Neuronal stem cell (in vitro differentiated cells): ENCODE measurements around the gene TRIM7.

ENCODE experiments used
- DNase-seq: peaks from one replicate; pipeline ENCODE4 v3.0.0-alpha.2; 2013; ENCODE audit warnings: low spot score
- H2AFZ ChIP-seq: one replicate; pipeline ENCODE4 v1.6.1; 2013; ENCODE audit warnings: mild to moderate bottlenecking, low read length, inconsistent platforms
- H2AK5ac ChIP-seq: 2 replicates; pipeline ENCODE4 v1.6.1; 2013; ENCODE audit warnings: low read depth, mild to moderate bottlenecking, inconsistent platforms, low read length, moderate library complexity, mixed read lengths
- H2BK120ac ChIP-seq: 2 replicates; pipeline ENCODE4 v1.6.1; 2013; ENCODE audit warnings: low read depth, mild to moderate bottlenecking, inconsistent platforms, low read length, moderate library complexity, mixed read lengths
- H2BK12ac ChIP-seq: one replicate; pipeline ENCODE4 v1.6.1; 2013; ENCODE audit warnings: low read length, inconsistent platforms
- H2BK15ac ChIP-seq: 2 replicates; pipeline ENCODE4 v1.6.1; 2013; ENCODE audit warnings: mild to moderate bottlenecking, low read length, inconsistent platforms, mixed read lengths
- H2BK5ac ChIP-seq: one replicate; pipeline ENCODE4 v1.6.1; 2013; ENCODE audit warnings: inconsistent platforms, mild to moderate bottlenecking, low read length, moderate library complexity
- H3K14ac ChIP-seq: one replicate; pipeline ENCODE4 v1.6.1; 2013; ENCODE audit warnings: low read length, inconsistent platforms
- H3K18ac ChIP-seq: 2 replicates; pipeline ENCODE4 v1.6.1; 2013; ENCODE audit warnings: low read length, inconsistent platforms
- H3K23ac ChIP-seq: 2 replicates; pipeline ENCODE4 v1.6.1; 2013; ENCODE audit warnings: low read depth, mild to moderate bottlenecking, mixed read lengths, low read length, inconsistent platforms; ENCODE audit not compliant: poor library complexity
- H3K27ac ChIP-seq: replicated peaks from 3 replicates; pipeline ENCODE4 v1.5.1; 2013; ENCODE audit warnings: low read length, inconsistent platforms
- H3K27me3 ChIP-seq, 3 experiments: 2 replicates each; pipeline ENCODE4 v1.6.1; 2013; ENCODE audit warnings: low read length in 3 of 3, mild to moderate bottlenecking in 2 of 3, inconsistent platforms in 1 of 3, low read depth in 1 of 3, mixed read lengths in 1 of 3, moderate library complexity in 1 of 3; ENCODE audit not compliant: control insufficient read depth in 3 of 3, insufficient read depth in 3 of 3
- H3K36me3 ChIP-seq, 2 donors: replicated peaks in 1 of 2; 2 replicates each; pipeline ENCODE4 v1.6.1; 2013; ENCODE audit warnings: low read length in 2 of 2; ENCODE audit not compliant: control insufficient read depth in 2 of 2, insufficient read depth in 2 of 2
- H3K4ac ChIP-seq: 2 replicates; pipeline ENCODE4 v1.6.1; 2013; ENCODE audit warnings: inconsistent platforms, mild to moderate bottlenecking, low read length, moderate library complexity
- H3K4me1 ChIP-seq, 2 donors: 1 replicate in 1 of 2; 2 replicates in 1 of 2; pipeline ENCODE4 v1.6.1; 2013; ENCODE audit warnings: low read length in 2 of 2, low read depth in 1 of 2; ENCODE audit not compliant: control insufficient read depth in 2 of 2, insufficient read depth in 1 of 2
- H3K4me2 ChIP-seq: one replicate; pipeline ENCODE4 v1.6.1; 2013; ENCODE audit warnings: mild to moderate bottlenecking, low read length, inconsistent platforms; ENCODE audit not compliant: insufficient read depth, poor library complexity, severe bottlenecking
- H3K4me3 ChIP-seq, 2 donors: 2 replicates each; pipeline ENCODE4 v1.5.1; 2013; ENCODE audit warnings: low read length in 2 of 2, mild to moderate bottlenecking in 2 of 2, inconsistent platforms in 1 of 2, moderate library complexity in 1 of 2
- H3K79me1 ChIP-seq: one replicate; pipeline ENCODE4 v1.6.1; 2013; ENCODE audit warnings: low read depth, mild to moderate bottlenecking, inconsistent platforms, low read length, moderate library complexity
- H3K9ac ChIP-seq: one replicate; pipeline ENCODE4 v1.6.1; 2013; ENCODE audit warnings: mild to moderate bottlenecking, low read depth, low read length, inconsistent platforms; ENCODE audit not compliant: poor library complexity
- H3K9me3 ChIP-seq, 2 donors: replicated peaks in 1 of 2; 2 replicates each; pipeline versions ENCODE3 to v1.6.1; 2013; ENCODE audit warnings: low read length in 2 of 2, mild to moderate bottlenecking in 2 of 2, inconsistent platforms in 1 of 2, low read depth in 1 of 2, mixed read lengths in 1 of 2, moderate library complexity in 1 of 2; ENCODE audit not compliant: control insufficient read depth in 2 of 2, insufficient read depth in 1 of 2
- H4K8ac ChIP-seq: one replicate; pipeline ENCODE4 v1.6.1; 2013; ENCODE audit warnings: low read depth, mild to moderate bottlenecking, inconsistent platforms, low read length, moderate library complexity
- H4K91ac ChIP-seq: one replicate; pipeline ENCODE4 v1.6.1; 2013; ENCODE audit warnings: low read length, low read depth, mild to moderate bottlenecking, inconsistent platforms; ENCODE audit not compliant: poor library complexity
- WGBS, 2 donors: extraction: QIAGEN DNeasy Blood & Tissue Kit; methylation state at CpG; one replicate each; pipeline ENCODE4 v1.1.7; 2013; ENCODE audit warnings: missing lambda C conversion rate in 2 of 2, mixed read lengths in 1 of 2; ENCODE audit not compliant: insufficient read length in 2 of 2, insufficient replicate concordance in 1 of 2; ENCODE audit errors: extremely low coverage in 2 of 2; 5-methylcytosine and 5-hydroxymethylcytosine counted together

The TRIM7 gene

GRCh38 chr5:181221792-181222629, 17.0 kb upstream of the TRIM7 start:
- Histone ChIP-seq H3K4ac (no peak overlapping the region), H3K9me3 (no peaks in the 10 kb centered on the region), H2BK15ac (no peak overlapping the region), H2AK5ac (no peak overlapping the region), H3K4me1 (peaks cover 6 to 13% of the 10 kb centered on the region in 2 donors), H2BK120ac (no peak overlapping the region), H4K8ac (no peak overlapping the region), H3K14ac (no peak overlapping the region), H3K4me3 (peak overlapping the region; percentile 89 to 96), H4K91ac (no peak overlapping the region), H3K79me1 (peaks cover 7% of the 10 kb centered on the region), H2BK5ac (no peak overlapping the region), H3K36me3 (peaks cover 7 to 24% of the 10 kb centered on the region in 2 donors), H3K27ac (peak overlapping the region; percentile 82), H2AFZ (peak overlapping the region; percentile 96), H3K4me2 (peak overlapping the region; percentile 70), H2BK12ac (no peak overlapping the region), H3K27me3 (no peaks in the 10 kb centered on the region), H3K23ac (no peak overlapping the region), H3K18ac (no peak overlapping the region), H3K9ac (peak overlapping the region; percentile 71)
- no CpG with 5 or more reads among the region's 50 CpGs for WGBS, 2 donors
- peak; percentile 97 for DNase-seq

GRCh38 chr5:181221105-181221791, 16.3 kb upstream of the TRIM7 start:
- Histone ChIP-seq H3K18ac (no peak overlapping the region), H3K4me1 (peaks cover 6 to 13% of the 10 kb centered on the region in 2 donors), H3K9ac (no peak overlapping the region), H2BK5ac (no peak overlapping the region), H3K9me3 (no peaks in the 10 kb centered on the region), H3K27me3 (peaks cover 0 to 6% (median 0%) of the 10 kb centered on the region in 3 experiments), H2BK12ac (no peak overlapping the region), H2AFZ (peak overlapping the region; percentile 53), H3K4me2 (peak overlapping the region; percentile 40), H4K91ac (no peak overlapping the region), H2BK120ac (no peak overlapping the region), H3K27ac (peak overlapping the region; percentile 41), H3K23ac (no peak overlapping the region), H2BK15ac (no peak overlapping the region), H3K4ac (no peak overlapping the region), H3K79me1 (peaks cover 5% of the 10 kb centered on the region), H3K4me3 (peak overlapping the region; percentile 68 to 96), H4K8ac (no peak overlapping the region), H3K36me3 (peaks cover 5 to 17% of the 10 kb centered on the region in 2 donors), H3K14ac (no peak overlapping the region), H2AK5ac (no peak overlapping the region)
- WGBS, 2 donors = no CpG with 5 or more reads among the region's 27 CpGs
- DNase-seq = peak; percentile 23

- H3K14ac ChIP-seq = no peak overlapping the region
- no peak overlapping the region for H2BK120ac ChIP-seq
- H3K4me3 ChIP-seq = no peak overlapping the region
- H4K91ac ChIP-seq = no peak overlapping the region
- H3K23ac ChIP-seq = no peak overlapping the region
- DNase-seq = no peak
- peaks cover 5 to 8% of the 10 kb centered on the region in 2 donors for H3K36me3 ChIP-seq
- no peak overlapping the region for H2BK5ac ChIP-seq
- no peak overlapping the region for H3K4ac ChIP-seq
- H2AK5ac ChIP-seq = no peak overlapping the region
- H3K4me1 ChIP-seq = peaks cover 6 to 13% of the 10 kb centered on the region in 2 donors
- no peak overlapping the region for H3K27ac ChIP-seq
- no peak overlapping the region for H2AFZ ChIP-seq
- H2BK12ac ChIP-seq = no peak overlapping the region
- H3K79me1 ChIP-seq = peaks cover 5% of the 10 kb centered on the region
- H3K9me3 ChIP-seq = no peaks in the 10 kb centered on the region
- WGBS, 2 donors = no CpG with 5 or more reads among the region's 10 CpGs
- H3K18ac ChIP-seq = no peak overlapping the region
- no peak overlapping the region for H4K8ac ChIP-seq
- peaks cover 0 to 10% (median 0%) of the 10 kb centered on the region in 3 experiments for H3K27me3 ChIP-seq
- H3K9ac ChIP-seq = no peak overlapping the region
- H3K4me2 ChIP-seq = no peak overlapping the region
- H2BK15ac ChIP-seq = no peak overlapping the region
These were observed 15.2 kb upstream of the TRIM7 start for GRCh38 chr5:181220178-181220515.
